Measurements from ENCODE around the gene ZNFX1. TPM values are rescaled to one million over a fixed set of nuclear protein-coding genes. Genes with fewer than 3 reads are reported as not detected.

The ZNFX1 gene
- total and polyA plus RNA-seq, 12 donors: 10.7 to 39.6 (median 27.0) TPM

GRCh38 chr20:49278818-49279676 is 1.2 kb upstream of the ZNFX1 start:
- peak overlapping the region; percentile 85 to 98 (median 98) for H3K27ac ChIP-seq
- peak overlapping the region; percentile 25 to 82 (median 80) for H3K4me3 ChIP-seq
- no peak for TF ChIP-seq CTCF (IDR thresholded peaks at IDR 0.05)
- TF ChIP-seq POLR2A (IDR thresholded peaks at IDR 0.05): no peak
- H3K36me3 ChIP-seq (replicated peaks in 1 of 2): peaks cover 0 to 55% of the 10 kb centered on the region in 2 donors
- 13 to 25% (median 19%) methylated on average over 32 to 33 of the region's 33 CpGs for WGBS, 4 donors
- peaks cover 29 to 55% of the 10 kb centered on the region in 2 donors for H3K4me1 ChIP-seq (replicated peaks in 1 of 2)
- peaks cover 0 to 23% (median 0%) of the 10 kb centered on the region in 3 donors for H3K9me3 ChIP-seq (replicated peaks in 1 of 3)
- DNase-seq: peak in 6 of 7 donors; percentile 31 to 60 (median 36)
- intact Hi-C loops (cut with DNase I): no loop called here
- no peaks in the 10 kb centered on the region for H3K27me3 ChIP-seq

- H3K4me1 ChIP-seq (replicated peaks in 1 of 2): peaks cover 29 to 57% of the 10 kb centered on the region in 2 donors
- intact Hi-C loops (cut with DNase I): no loop called here
- H3K4me3 ChIP-seq: peak overlapping the region; percentile 65 to 89 (median 78)
- 0 to 2% (median 0%) methylated on average over 1 to 22 of the region's 22 CpGs for WGBS, 4 donors
- DNase-seq: no peak
- H3K36me3 ChIP-seq (replicated peaks in 1 of 2): peaks cover 0 to 53% of the 10 kb centered on the region in 2 donors
- TF ChIP-seq POLR2A (IDR thresholded peaks at IDR 0.05) (peak; percentile 62 to 86), CTCF (IDR thresholded peaks at IDR 0.05) (no peak)
- peak overlapping the region; percentile 85 to 98 (median 98) for H3K27ac ChIP-seq
- H3K27me3 ChIP-seq: no peaks in the 10 kb centered on the region
- H3K9me3 ChIP-seq (replicated peaks in 1 of 3): peaks cover 0 to 23% (median 0%) of the 10 kb centered on the region in 3 donors
Observed at GRCh38 chr20:49277786-49278035, 146 bp downstream of the ZNFX1 start.

GRCh38 chr20:49276961-49277785 is 684 bp downstream of the ZNFX1 start:
- WGBS, 4 donors: 1 to 3% (median 2%) methylated on average over 26 to 31 of the region's 31 CpGs
- no peak for TF ChIP-seq CTCF (IDR thresholded peaks at IDR 0.05)
- TF ChIP-seq POLR2A (IDR thresholded peaks at IDR 0.05): no peak
- DNase-seq: peak; percentile 29 to 71 (median 49)
- H3K27me3 ChIP-seq: no peaks in the 10 kb centered on the region
- H3K36me3 ChIP-seq (replicated peaks in 1 of 2): peaks cover 0 to 53% of the 10 kb centered on the region in 2 donors
- peaks cover 0 to 19% (median 0%) of the 10 kb centered on the region in 3 donors for H3K9me3 ChIP-seq (replicated peaks in 1 of 3)
- H3K4me1 ChIP-seq (replicated peaks in 1 of 2): peaks cover 29 to 62% of the 10 kb centered on the region in 2 donors
- intact Hi-C loops (cut with DNase I): no loop called here
- peak overlapping the region; percentile 85 to 98 (median 98) for H3K27ac ChIP-seq
- peak overlapping the region; percentile 65 to 89 (median 78) for H3K4me3 ChIP-seq
